GM10266 (cell line): ENCODE data around the gene EXT2.

Experiments
- DNase-seq: peaks from one replicate; pipeline ENCODE4 v3.0.0; 2012; ENCODE audit errors: extremely low spot score
- CTCF ChIP-seq: IDR thresholded peaks from 2 replicates; pipeline ENCODE4 v1.5.1; 2012; ENCODE audit warnings: mild to moderate bottlenecking, low read depth; ENCODE audit not compliant: control insufficient read depth, insufficient read depth; ENCODE audit errors: missing control alignments

EXT2 gene

GRCh38 chr11:44139565-44140330, 44.3 kb downstream of the EXT2 start:
- no peak for TF ChIP-seq CTCF
- DNase-seq, result no peak

GRCh38 chr11:44140372-44140771, 44.9 kb downstream of the EXT2 start:
- no peak for DNase-seq
- no peak for TF ChIP-seq CTCF

- no peak for DNase-seq
- no peak for TF ChIP-seq CTCF
These were observed 45.3 kb downstream of the EXT2 start for GRCh38 chr11:44140805-44141204.

- TF ChIP-seq CTCF, result no peak
- no peak for DNase-seq
These were observed 48.8 kb downstream of the EXT2 start for GRCh38 chr11:44143987-44144909.

- no peak for TF ChIP-seq CTCF
- DNase-seq, result no peak
These were observed 49.7 kb downstream of the EXT2 start for GRCh38 chr11:44145011-44145775.

GRCh38 chr11:44146931-44147330, 51.5 kb downstream of the EXT2 start:
- TF ChIP-seq CTCF, result no peak
- no peak for DNase-seq
